Measurements from ENCODE around the gene AOAH.

- TF ChIP-seq TCF12 (IDR thresholded peaks at IDR 0.05) (no peak), TCF12 (CRISPR knock-in tag; IDR thresholded peaks at IDR 0.05) (no peak), ESRRA (CRISPR knock-in tag; IDR thresholded peaks at IDR 0.05; ENCODE audit: low read depth) (no peak), POLR2A (IDR thresholded peaks at IDR 0.05; ENCODE audit: insufficient read depth in 1 of 2, low read depth in 2 of 2, low read length in 2 of 2) (no peak), ZNF335 (CRISPR knock-in tag; IDR thresholded peaks at IDR 0.05) (no peak), ZC3H13 (CRISPR knock-in tag; IDR thresholded peaks at IDR 0.05) (no peak), ZNF274 (CRISPR knock-in tag; IDR thresholded peaks at IDR 0.05) (no peak), TIGD3 (CRISPR knock-in tag; IDR thresholded peaks at IDR 0.05; ENCODE audit: borderline replicate concordance) (no peak), SMAD1 (CRISPR knock-in tag; IDR thresholded peaks at IDR 0.05; ENCODE audit: borderline replicate concordance, low read depth) (no peak), BRCA1 (CRISPR knock-in tag; IDR thresholded peaks at IDR 0.05) (no peak), PLRG1 (conservative IDR thresholded peaks at IDR 0.05) (no peak), MAZ (IDR thresholded peaks at IDR 0.05; ENCODE audit: borderline replicate concordance, low read depth, low read length) (no peak), MAZ (CRISPR knock-in tag; IDR thresholded peaks at IDR 0.05; ENCODE audit: low read depth) (no peak), ZBED4 (CRISPR knock-in tag; IDR thresholded peaks at IDR 0.05; ENCODE audit: borderline replicate concordance) (no peak), ZNF580 (CRISPR knock-in tag; IDR thresholded peaks at IDR 0.05; ENCODE audit: borderline replicate concordance, low read depth) (no peak)
- TF ChIP-seq, protein P1, sequence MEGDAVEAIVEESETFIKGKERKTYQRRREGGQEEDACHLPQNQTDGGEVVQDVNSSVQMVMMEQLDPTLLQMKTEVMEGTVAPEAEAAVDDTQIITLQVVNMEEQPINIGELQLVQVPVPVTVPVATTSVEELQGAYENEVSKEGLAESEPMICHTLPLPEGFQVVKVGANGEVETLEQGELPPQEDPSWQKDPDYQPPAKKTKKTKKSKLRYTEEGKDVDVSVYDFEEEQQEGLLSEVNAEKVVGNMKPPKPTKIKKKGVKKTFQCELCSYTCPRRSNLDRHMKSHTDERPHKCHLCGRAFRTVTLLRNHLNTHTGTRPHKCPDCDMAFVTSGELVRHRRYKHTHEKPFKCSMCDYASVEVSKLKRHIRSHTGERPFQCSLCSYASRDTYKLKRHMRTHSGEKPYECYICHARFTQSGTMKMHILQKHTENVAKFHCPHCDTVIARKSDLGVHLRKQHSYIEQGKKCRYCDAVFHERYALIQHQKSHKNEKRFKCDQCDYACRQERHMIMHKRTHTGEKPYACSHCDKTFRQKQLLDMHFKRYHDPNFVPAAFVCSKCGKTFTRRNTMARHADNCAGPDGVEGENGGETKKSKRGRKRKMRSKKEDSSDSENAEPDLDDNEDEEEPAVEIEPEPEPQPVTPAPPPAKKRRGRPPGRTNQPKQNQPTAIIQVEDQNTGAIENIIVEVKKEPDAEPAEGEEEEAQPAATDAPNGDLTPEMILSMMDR (CRISPR knock-in tag; IDR thresholded peaks at IDR 0.05): no peak
These were observed 64.5 kb downstream of the AOAH start for GRCh38 chr7:36659638-36660341.

Data from HepG2 (cell line).